K562 treated with DMSO at 1 percent for 24 hours (cell line): ENCODE results near the gene MLXIPL. TPM values are rescaled to one million over a fixed set of nuclear protein-coding genes. Genes with fewer than 3 reads are reported as not detected.

ENCODE experiments used
- total RNA-seq: library from RNA; unstranded; fragments of 300-600 nt; gene quantifications from 2 replicates; pipeline ENCODE4 v1.2.3, GENCODE V29; 2022; ENCODE audit warnings: low read depth; ENCODE audit not compliant: insufficient read depth

MLXIPL gene
- 26.1 and 30.0 TPM in 2 replicates for total RNA-seq

GRCh38 chr7:73623798-73624668 is at the start of gene MLXIPL:
MLXIPL (minus strand) TSS chr7:73624522; CDS start chr7:73624492, 30 bp downstream.

GRCh38 chr7:73667344-73668102 is 43.2 kb upstream of the MLXIPL start, which contains the start of gene VPS37D:
VPS37D (plus strand) TSS chr7:73667831; CDS start chr7:73667959, 128 bp downstream.

GRCh38 chr7:73578342-73579128 is 45.8 kb downstream of the MLXIPL start, which contains the start of gene TBL2:
TBL2 (minus strand) TSS chr7:73578579; CDS start chr7:73578549, 30 bp downstream.

GRCh38 chr7:73557397-73558257 is 66.7 kb downstream of the MLXIPL start, which contains the start of gene BCL7B:
BCL7B (minus strand) TSS chr7:73557690; CDS start chr7:73557578, 112 bp downstream.

Other genes starting within 250 kb of the MLXIPL start
- gene FZD9, start 190.7 kb downstream of the MLXIPL start, total RNA-seq: 2.4 and 3.2 TPM in 2 replicates
- gene BAZ1B, start 102.2 kb downstream of the MLXIPL start, total RNA-seq: 56.9 and 63.3 TPM in 2 replicates
- 95.2 and 104 TPM in 2 replicates for gene BCL7B, start 66.8 kb downstream of the MLXIPL start, total RNA-seq
- 81.6 and 88.0 TPM in 2 replicates for gene TBL2, start 45.9 kb downstream of the MLXIPL start, total RNA-seq
- 2.7 and 4.3 TPM in 2 replicates for gene VPS37D, start 43.3 kb upstream of the MLXIPL start, total RNA-seq
- gene DNAJC30, start 58.9 kb upstream of the MLXIPL start, total RNA-seq: 7.5 and 8.2 TPM in 2 replicates
- gene BUD23, start 59.1 kb upstream of the MLXIPL start, total RNA-seq: 116 and 120 TPM in 2 replicates
- gene STX1A, start 95.1 kb upstream of the MLXIPL start, total RNA-seq: 11.9 and 16.2 TPM in 2 replicates
- gene ABHD11, start 114.3 kb upstream of the MLXIPL start, total RNA-seq: 23.5 and 24.1 TPM in 2 replicates
- not detected in 2 replicates for gene CLDN3, start 145.7 kb upstream of the MLXIPL start, total RNA-seq
- gene CLDN4, start 206.5 kb upstream of the MLXIPL start, total RNA-seq: 0.13 and 0.28 TPM in 2 replicates
- 0.78 and 1.8 TPM in 2 replicates for gene METTL27, start 218.0 kb upstream of the MLXIPL start, total RNA-seq
- not detected in 2 replicates for gene TMEM270, start 236.6 kb upstream of the MLXIPL start, total RNA-seq